Dermis microvascular lymphatic vessel endothelial cell (primary cell): ENCODE data around the gene FRY. TPM values are rescaled to one million over a fixed set of nuclear protein-coding genes. Genes with fewer than 3 reads are reported as not detected.
"Not testable (repeated sequence)": the region's sequence is repeated elsewhere in the genome, so short reads cannot be mapped to it uniquely, and the experiment has no call there.

Source experiments
- DNase-seq, 2 donors: peaks; one replicate each; pipeline versions ENCODE4 v3.0.0 to v3.0.0-alpha.2; 2010; ENCODE audit warnings: low read depth in 2 of 2
- total RNA-seq: library from RNA; depleted of rRNA; stranded (reverse); fragments of >200 nt; gene quantifications from 2 replicates; pipeline ENCODE4 v1.2.1, GENCODE V29; 2014

FRY gene
- total RNA-seq: 95.8 and 107 TPM in 2 replicates

- peak in 1 of 2 donors; percentile 49 for DNase-seq
Measured at GRCh38 chr13:32031025-32031814, at the start of gene FRY. FRY (plus strand) TSS chr13:32031774; CDS start chr13:32031796, 22 bp downstream.

GRCh38 chr13:31982124-31982523 is 49.5 kb upstream of the FRY start:
- no peak for DNase-seq

- peak; percentile 21 to 76 for DNase-seq
Measured at GRCh38 chr13:31982540-31982939, 49.0 kb upstream of the FRY start.

- not testable (repeated sequence) for DNase-seq
Measured at GRCh38 chr13:31983696-31984095, 47.9 kb upstream of the FRY start.

- not testable (repeated sequence) for DNase-seq
Measured at GRCh38 chr13:31984388-31984787, 47.2 kb upstream of the FRY start.

- DNase-seq: no peak
Measured at GRCh38 chr13:31986676-31987470, 44.7 kb upstream of the FRY start.

- DNase-seq: no peak
Measured at GRCh38 chr13:31987535-31988170, 43.9 kb upstream of the FRY start.

- DNase-seq: not testable (repeated sequence)
Measured at GRCh38 chr13:31994367-31994766, 37.2 kb upstream of the FRY start.

- no peak for DNase-seq
Measured at GRCh38 chr13:31996601-31997000, 35.0 kb upstream of the FRY start.

- DNase-seq: no peak
Measured at GRCh38 chr13:31997641-31998040, 33.9 kb upstream of the FRY start.

GRCh38 chr13:31998131-31998530 is 33.4 kb upstream of the FRY start:
- no peak for DNase-seq

GRCh38 chr13:32000754-32001153 is 30.8 kb upstream of the FRY start:
- not testable (repeated sequence) for DNase-seq

- DNase-seq: peak; percentile 32 to 54
Measured at GRCh38 chr13:32001154-32001768, 30.3 kb upstream of the FRY start.

GRCh38 chr13:32001769-32002168 is 29.8 kb upstream of the FRY start:
- no peak for DNase-seq

- no peak for DNase-seq
Measured at GRCh38 chr13:32002873-32003272, 28.7 kb upstream of the FRY start.

GRCh38 chr13:32007494-32007893 is 24.1 kb upstream of the FRY start:
- no peak for DNase-seq

- DNase-seq: no peak
Measured at GRCh38 chr13:32008518-32009175, 22.9 kb upstream of the FRY start.

- no peak for DNase-seq
Measured at GRCh38 chr13:32009362-32009761, 22.2 kb upstream of the FRY start.

GRCh38 chr13:32010136-32010535 is 21.4 kb upstream of the FRY start:
- peak; percentile 9 to 30 for DNase-seq

- DNase-seq: no peak
Measured at GRCh38 chr13:32011971-32012370, 19.6 kb upstream of the FRY start.

GRCh38 chr13:32013181-32013580 is 18.4 kb upstream of the FRY start:
- no peak for DNase-seq
